Measurements from ENCODE around the gene DYNC2I2.

GRCh38 chr9:128653908-128654307 lies 2.7 kb downstream of the DYNC2I2 start:
- TF ChIP-seq, protein P1, sequence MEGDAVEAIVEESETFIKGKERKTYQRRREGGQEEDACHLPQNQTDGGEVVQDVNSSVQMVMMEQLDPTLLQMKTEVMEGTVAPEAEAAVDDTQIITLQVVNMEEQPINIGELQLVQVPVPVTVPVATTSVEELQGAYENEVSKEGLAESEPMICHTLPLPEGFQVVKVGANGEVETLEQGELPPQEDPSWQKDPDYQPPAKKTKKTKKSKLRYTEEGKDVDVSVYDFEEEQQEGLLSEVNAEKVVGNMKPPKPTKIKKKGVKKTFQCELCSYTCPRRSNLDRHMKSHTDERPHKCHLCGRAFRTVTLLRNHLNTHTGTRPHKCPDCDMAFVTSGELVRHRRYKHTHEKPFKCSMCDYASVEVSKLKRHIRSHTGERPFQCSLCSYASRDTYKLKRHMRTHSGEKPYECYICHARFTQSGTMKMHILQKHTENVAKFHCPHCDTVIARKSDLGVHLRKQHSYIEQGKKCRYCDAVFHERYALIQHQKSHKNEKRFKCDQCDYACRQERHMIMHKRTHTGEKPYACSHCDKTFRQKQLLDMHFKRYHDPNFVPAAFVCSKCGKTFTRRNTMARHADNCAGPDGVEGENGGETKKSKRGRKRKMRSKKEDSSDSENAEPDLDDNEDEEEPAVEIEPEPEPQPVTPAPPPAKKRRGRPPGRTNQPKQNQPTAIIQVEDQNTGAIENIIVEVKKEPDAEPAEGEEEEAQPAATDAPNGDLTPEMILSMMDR (IDR thresholded peaks at IDR 0.05; ENCODE audit: low read length) = no peak
- no peak for TF ChIP-seq EZH2phosphoT487 (IDR thresholded peaks at IDR 0.05; ENCODE audit: low read length)

All from MM.1S (cell line).